ENCODE data around the gene ACIN1.

The ACIN1 gene

DNA sequence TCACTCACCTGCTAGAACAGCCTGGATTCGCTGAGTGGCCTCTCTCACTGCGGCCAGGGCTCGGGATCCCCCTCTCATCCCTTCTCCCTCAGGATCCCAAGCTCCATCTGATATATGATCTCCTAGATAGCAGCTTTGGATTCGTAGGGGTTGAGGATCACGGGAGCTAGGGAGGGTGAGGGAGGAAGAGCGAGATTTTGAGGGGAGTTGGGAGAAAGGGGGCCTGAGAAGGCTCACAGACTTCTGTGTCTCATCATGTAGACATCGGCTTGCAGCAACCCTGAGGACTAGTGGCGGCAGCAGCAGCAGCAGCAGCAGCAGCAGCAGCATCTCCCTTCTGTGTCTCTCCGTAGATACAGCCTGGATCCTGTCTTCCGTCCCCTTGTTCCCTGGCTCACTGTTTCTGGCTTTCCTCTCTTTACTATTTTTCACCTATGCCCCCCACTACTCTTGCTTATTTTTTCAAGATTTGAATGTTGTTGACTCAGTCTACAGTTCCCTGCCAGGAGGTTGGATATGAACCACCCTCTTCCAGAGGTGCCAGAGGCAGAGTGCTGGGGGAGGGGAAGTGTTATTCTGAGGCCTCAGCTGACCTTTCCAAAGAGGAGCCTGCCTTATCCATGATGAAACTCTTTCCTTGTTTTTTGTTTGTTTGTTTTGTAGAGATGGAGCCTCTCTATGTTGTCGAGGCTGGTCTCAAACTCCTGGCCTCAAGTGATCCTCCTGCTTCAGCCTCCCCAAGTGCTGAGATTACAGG is 9.8 kb upstream of the ACIN1 start, which contains the start of gene CIROP:
Gene CIROP (minus strand): TSS at position 399 of the 757 bp plus-strand sequence. CDS start 69 bp downstream, at position 330.
- Mint-ChIP-seq H3K4me1 (ENCODE audit: low read depth) (no peaks in the 10 kb centered on the region), H3K36me3 (ENCODE audit: low read depth) (no peaks in the 10 kb centered on the region), H3K4me3 (no peak within 1 kb of the TSS), H3K27ac (no peak within 1 kb of the TSS), H3K9me3 (no peaks in the 10 kb centered on the region), H3K27me3 (ENCODE audit: low read depth) (no peaks in the 10 kb centered on the region)

DNA sequence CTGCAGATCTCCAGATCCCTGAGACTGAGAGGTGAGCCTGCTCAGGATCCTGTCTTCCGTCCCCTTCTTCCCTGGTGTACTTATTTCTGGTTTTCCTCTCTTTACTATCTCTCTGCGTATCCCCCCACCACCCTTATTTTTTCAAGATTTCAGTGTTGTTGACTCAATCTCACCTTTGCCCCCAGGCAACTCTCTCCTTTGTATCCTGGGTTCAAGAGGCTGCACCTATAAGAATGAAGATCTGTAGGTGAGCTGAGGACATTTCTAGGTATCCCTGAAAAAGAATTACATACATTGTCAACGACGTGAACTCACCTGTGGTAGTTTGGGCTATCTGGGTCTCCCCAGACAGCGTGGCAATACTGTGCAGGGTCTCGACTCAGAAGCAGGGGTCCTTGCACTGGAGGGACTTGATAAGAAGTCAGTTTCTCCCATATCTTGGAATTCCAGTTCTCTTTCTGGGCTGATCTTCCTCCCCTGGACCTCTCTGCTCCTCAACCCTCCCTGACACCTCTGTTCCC is 9.2 kb upstream of the ACIN1 start:
- Mint-ChIP-seq H3K9me3 (no peaks in the 10 kb centered on the region), H3K36me3 (ENCODE audit: low read depth) (peaks cover 2% of the 10 kb centered on the region), H3K4me1 (ENCODE audit: low read depth) (no peaks in the 10 kb centered on the region), H3K27me3 (ENCODE audit: low read depth) (no peaks in the 10 kb centered on the region), H3K27ac (no peak overlapping the region), H3K4me3 (no peak overlapping the region)

- Mint-ChIP-seq H3K4me3 (no peak overlapping the region), H3K27ac (no peak overlapping the region), H3K4me1 (ENCODE audit: low read depth) (no peaks in the 10 kb centered on the region), H3K27me3 (ENCODE audit: low read depth) (no peaks in the 10 kb centered on the region), H3K9me3 (no peaks in the 10 kb centered on the region), H3K36me3 (ENCODE audit: low read depth) (peaks cover 3% of the 10 kb centered on the region)
Measured at GRCh38 chr14:23103581-23103980, 8.6 kb upstream of the ACIN1 start.

- H3K27me3 Mint-ChIP-seq (ENCODE audit: low read depth), result no peaks in the 10 kb centered on the region
- H3K27ac Mint-ChIP-seq, result no peak overlapping the region
- H3K36me3 Mint-ChIP-seq (ENCODE audit: low read depth), result peaks cover 7% of the 10 kb centered on the region
- H3K4me3 Mint-ChIP-seq, result no peak overlapping the region
- H3K4me1 Mint-ChIP-seq (ENCODE audit: low read depth), result peaks cover under 1% of the 10 kb centered on the region
- H3K9me3 Mint-ChIP-seq, result no peaks in the 10 kb centered on the region
Measured at GRCh38 chr14:23102801-23103200, 7.9 kb upstream of the ACIN1 start.

- Mint-ChIP-seq H3K4me3 (no peak overlapping the region), H3K4me1 (ENCODE audit: low read depth) (peaks cover 7% of the 10 kb centered on the region), H3K9me3 (no peaks in the 10 kb centered on the region), H3K27me3 (ENCODE audit: low read depth) (no peaks in the 10 kb centered on the region), H3K36me3 (ENCODE audit: low read depth) (peaks cover 8% of the 10 kb centered on the region), H3K27ac (no peak overlapping the region)
Measured at GRCh38 chr14:23101986-23102625, 7.2 kb upstream of the ACIN1 start.

DNA sequence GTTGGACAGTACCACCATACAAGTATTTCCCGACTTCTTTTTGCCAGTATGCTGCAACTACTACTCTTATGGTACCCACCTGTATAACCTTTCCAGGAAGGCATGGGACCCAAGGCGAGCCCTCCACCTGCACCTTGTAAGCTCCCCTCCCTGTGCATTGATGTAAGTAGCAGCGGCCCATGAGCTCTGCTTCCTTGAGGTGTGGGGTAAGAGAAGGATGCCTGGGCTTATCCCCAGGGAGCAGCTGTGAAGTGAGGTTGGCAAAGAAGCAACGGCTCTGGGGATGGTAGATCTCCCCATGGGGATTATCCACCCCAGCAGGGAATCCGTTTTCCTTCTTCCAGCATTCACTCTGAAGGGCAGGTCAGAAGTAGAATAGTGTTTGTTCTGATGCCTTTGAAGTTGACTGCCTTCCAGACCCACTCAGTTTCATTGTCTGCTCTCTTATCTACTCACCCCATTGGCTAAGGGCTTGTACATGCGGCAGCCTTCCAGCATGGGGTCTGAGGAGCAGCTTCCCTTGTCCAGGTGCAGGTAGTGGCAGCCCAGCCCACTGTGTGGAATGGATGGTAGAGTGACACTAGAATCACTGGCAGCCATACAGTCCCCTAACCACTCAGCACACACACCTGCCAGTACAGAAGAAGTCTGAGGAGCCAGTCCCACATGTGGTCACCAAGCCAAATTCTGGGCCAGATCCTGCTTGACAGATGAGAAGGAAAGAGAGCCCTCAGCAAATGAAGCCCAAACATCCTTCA is 6.5 kb upstream of the ACIN1 start:
- no peak overlapping the region for H3K27ac Mint-ChIP-seq
- H3K36me3 Mint-ChIP-seq (ENCODE audit: low read depth), result peaks cover 11% of the 10 kb centered on the region
- peaks cover 14% of the 10 kb centered on the region for H3K4me1 Mint-ChIP-seq (ENCODE audit: low read depth)
- no peaks in the 10 kb centered on the region for H3K27me3 Mint-ChIP-seq (ENCODE audit: low read depth)
- H3K4me3 Mint-ChIP-seq, result no peak overlapping the region
- no peaks in the 10 kb centered on the region for H3K9me3 Mint-ChIP-seq

- H3K36me3 Mint-ChIP-seq (ENCODE audit: low read depth), result peaks cover 11% of the 10 kb centered on the region
- H3K27ac Mint-ChIP-seq, result no peak overlapping the region
- no peaks in the 10 kb centered on the region for H3K27me3 Mint-ChIP-seq (ENCODE audit: low read depth)
- peaks cover 14% of the 10 kb centered on the region for H3K4me1 Mint-ChIP-seq (ENCODE audit: low read depth)
- H3K9me3 Mint-ChIP-seq, result no peaks in the 10 kb centered on the region
- no peak overlapping the region for H3K4me3 Mint-ChIP-seq
Measured at GRCh38 chr14:23099212-23099861, 4.4 kb upstream of the ACIN1 start.

DNA sequence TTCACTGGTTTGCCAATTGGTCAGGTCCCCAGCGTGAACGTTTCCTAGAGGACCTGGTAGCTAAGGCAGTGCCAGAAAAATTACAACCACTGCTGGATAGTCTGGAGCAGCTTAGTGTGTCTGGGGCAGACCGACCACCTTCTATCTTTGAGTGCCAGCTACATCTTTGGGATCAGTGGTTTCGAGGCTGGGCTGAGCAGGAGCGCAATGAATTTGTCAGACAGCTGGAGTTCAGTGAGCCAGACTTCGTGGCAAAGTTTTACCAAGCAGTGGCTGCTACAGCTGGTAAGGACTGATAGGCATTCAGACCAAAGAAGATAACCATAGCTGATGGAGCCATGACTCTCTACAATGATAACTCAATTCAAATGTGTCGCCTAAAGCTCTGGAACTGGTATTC is 2.9 kb upstream of the ACIN1 start:
- Mint-ChIP-seq H3K27me3 (ENCODE audit: low read depth) (no peaks in the 10 kb centered on the region), H3K4me1 (ENCODE audit: low read depth) (peaks cover 19% of the 10 kb centered on the region), H3K9me3 (no peaks in the 10 kb centered on the region), H3K36me3 (ENCODE audit: low read depth) (peaks cover 14% of the 10 kb centered on the region), H3K27ac (no peak overlapping the region), H3K4me3 (peak overlapping the region; percentile 80)

DNA sequence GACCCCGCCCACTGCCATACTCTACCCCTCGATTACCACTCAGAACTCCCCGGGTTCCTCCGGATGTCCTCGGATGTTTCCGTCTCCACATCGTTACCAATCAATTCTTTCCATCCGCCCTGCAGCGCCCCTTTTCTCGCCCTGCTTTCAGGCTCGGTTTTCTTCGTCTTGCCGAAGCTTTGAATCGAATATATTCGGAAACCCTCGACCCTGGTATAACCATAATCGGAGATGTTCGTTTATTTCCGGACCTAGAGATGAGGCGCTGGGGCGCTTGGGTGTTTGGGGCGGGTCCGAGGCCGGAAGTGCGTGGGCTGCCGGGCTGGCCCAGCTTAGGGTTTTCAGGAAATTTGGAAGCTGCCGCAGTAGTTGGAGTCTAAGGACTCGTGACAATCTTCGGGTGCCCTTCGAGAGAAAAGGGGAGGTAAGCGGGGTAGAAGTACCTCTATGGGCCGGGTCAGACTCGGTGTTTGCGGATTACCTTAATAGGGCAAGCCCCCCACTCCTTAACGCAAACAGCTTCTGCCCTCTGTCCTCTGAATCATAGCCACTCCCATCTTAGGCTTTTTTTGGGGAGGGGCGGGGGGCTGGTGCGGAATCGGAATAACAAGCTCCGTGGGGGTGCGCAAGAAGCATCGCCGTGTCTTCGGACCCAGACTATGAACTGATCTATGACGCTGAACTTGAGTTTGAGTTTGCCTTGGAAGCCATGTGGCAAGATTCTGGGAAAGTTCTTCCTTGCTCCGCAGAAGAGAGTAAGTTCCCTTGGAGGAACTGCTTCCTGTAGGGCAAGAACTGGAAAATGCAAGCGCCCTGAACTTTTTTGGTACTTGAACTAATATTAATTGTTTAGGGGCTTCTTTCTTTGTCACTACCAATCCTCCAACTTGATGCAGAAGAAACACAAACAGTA is 516 bp upstream of the ACIN1 start, which contains the start of gene C14orf119:
Gene C14orf119 (plus strand): TSS at position 310 of the 913 bp plus-strand sequence. CDS start 2,154 bp downstream, outside the sequence.
- Mint-ChIP-seq H3K36me3 (ENCODE audit: low read depth) (peaks cover 21% of the 10 kb centered on the region), H3K4me1 (ENCODE audit: low read depth) (peaks cover 25% of the 10 kb centered on the region)

GRCh38 chr14:23093991-23094665 is 808 bp downstream of the ACIN1 start:
- Mint-ChIP-seq H3K9me3 (no peaks in the 10 kb centered on the region), H3K27ac (no peak overlapping the region), H3K27me3 (ENCODE audit: low read depth) (no peaks in the 10 kb centered on the region), H3K4me3 (no peak overlapping the region), H3K36me3 (ENCODE audit: low read depth) (peaks cover 31% of the 10 kb centered on the region), H3K4me1 (ENCODE audit: low read depth) (peaks cover 25% of the 10 kb centered on the region)

More for the DNA sequence above, 516 bp upstream of the ACIN1 start, which contains the start of gene C14orf119:
- no peaks in the 10 kb centered on the region for H3K9me3 Mint-ChIP-seq
- no peaks in the 10 kb centered on the region for H3K27me3 Mint-ChIP-seq (ENCODE audit: low read depth)
- no peak within 1 kb of the TSS for H3K27ac Mint-ChIP-seq
- H3K4me3 Mint-ChIP-seq, result no peak within 1 kb of the TSS

DNA sequence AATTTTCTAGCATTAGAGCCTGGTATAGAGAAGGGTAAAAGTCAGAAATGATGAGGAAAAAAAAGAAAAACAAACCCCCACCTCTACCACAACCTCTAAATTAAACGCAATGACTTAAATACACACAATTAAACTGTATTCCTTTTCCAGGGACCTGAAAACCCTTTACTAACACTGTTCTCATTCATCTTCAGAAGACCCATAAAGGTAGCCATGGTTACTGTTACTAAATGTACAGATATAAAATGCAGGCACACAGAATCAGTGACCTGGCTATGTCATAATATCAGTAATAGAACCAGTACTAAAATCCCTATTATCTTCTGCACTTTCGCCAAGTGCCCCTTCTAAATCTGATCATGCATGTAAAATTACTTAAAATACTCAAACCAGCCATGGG is 1.4 kb downstream of the ACIN1 start:
- Mint-ChIP-seq H3K27me3 (ENCODE audit: low read depth) (no peaks in the 10 kb centered on the region), H3K36me3 (ENCODE audit: low read depth) (peaks cover 30% of the 10 kb centered on the region), H3K9me3 (no peaks in the 10 kb centered on the region), H3K4me3 (no peak overlapping the region), H3K27ac (no peak overlapping the region), H3K4me1 (ENCODE audit: low read depth) (peaks cover 25% of the 10 kb centered on the region)

DNA sequence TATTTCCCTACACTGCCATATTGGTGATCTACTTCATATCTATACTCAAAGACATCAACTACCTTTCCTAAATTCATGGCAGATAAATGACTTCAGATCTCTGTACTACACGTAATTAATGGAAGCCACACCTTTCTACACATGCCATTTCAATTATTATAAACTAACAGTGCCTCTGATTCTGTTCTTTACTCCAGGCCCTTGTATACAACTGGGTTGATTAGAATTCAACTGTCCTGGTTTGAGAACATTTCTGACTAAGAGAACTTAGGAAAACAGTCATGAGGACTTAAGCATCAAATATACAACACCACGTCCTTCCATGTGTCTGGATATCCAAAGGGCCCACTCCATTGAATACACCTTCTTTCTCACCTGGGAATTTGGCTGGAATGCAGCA is 1.8 kb downstream of the ACIN1 start:
- peaks cover 27% of the 10 kb centered on the region for H3K36me3 Mint-ChIP-seq (ENCODE audit: low read depth)
- no peaks in the 10 kb centered on the region for H3K9me3 Mint-ChIP-seq
- peak overlapping the region; percentile 13 for H3K27ac Mint-ChIP-seq
- peaks cover 25% of the 10 kb centered on the region for H3K4me1 Mint-ChIP-seq (ENCODE audit: low read depth)
- H3K4me3 Mint-ChIP-seq, result no peak overlapping the region
- H3K27me3 Mint-ChIP-seq (ENCODE audit: low read depth), result no peaks in the 10 kb centered on the region

Data from T-helper 1 cell treated with Interleukin-12 subunit alpha and Interleukin-12 subunit beta and Interleukin-4 antibody, amounts not matched to agents 30 μg/mL and 1 μg/mL, for 36 hours (primary cell).